OCI-LY7 (cell line): ENCODE data around the gene INSIG2. TPM values are rescaled to one million over a fixed set of nuclear protein-coding genes. Genes with fewer than 3 reads are reported as not detected.

ENCODE experiments used
- BruUV-seq: library from RNA; stranded (reverse); fragments of 400-500 nt; replicated peaks from 2 replicates; lab custom pipeline; 2021; lab: Mats Ljungman, UMichigan
- CTCF ChIA-PET: fragments of 300-600 bp; sonication (Branson Sonifier 250); formaldehyde crosslinking; loops from one replicate; lab custom pipeline; 2022; ENCODE audit warnings: antibody characterized with exemption; ENCODE audit not compliant: unreplicated experiment; lab: Charles Lee
- POLR2A ChIA-PET: fragments of 300-600 bp; sonication (Branson Sonifier 250); formaldehyde crosslinking; loops from one replicate; lab custom pipeline; 2022; ENCODE audit warnings: antibody characterized with exemption; lab: Charles Lee
- DNase-seq: peaks from one replicate; pipeline ENCODE4 v3.0.0-alpha.2; 2015; ENCODE audit warnings: low spot score
- H2AFZ ChIP-seq: fragments of 200-600 bp; sonication (generic), shearing (Covaris generic); 2 replicates; pipeline ENCODE4 v1.6.1; 2014; ENCODE audit warnings: mild to moderate bottlenecking, antibody characterized with exemption, low read length, moderate library complexity
- H3K27ac ChIP-seq: fragments of 200-600 bp; sonication (generic); 2 replicates; pipeline ENCODE4 v1.5.1; 2014; ENCODE audit warnings: mixed run types, low read depth, mild to moderate bottlenecking, moderate library complexity, low read length, inconsistent platforms; ENCODE audit not compliant: poor library complexity, severe bottlenecking
- H3K36me3 ChIP-seq: fragments of 200-600 bp; sonication (generic); 2 replicates; pipeline ENCODE4 v1.6.1; 2014; ENCODE audit warnings: mild to moderate bottlenecking, antibody characterized with exemption, low read length, moderate library complexity, mixed read lengths; ENCODE audit not compliant: insufficient read depth
- H3K4me1 ChIP-seq: fragments of 200-600 bp; sonication (generic); 2 replicates; pipeline ENCODE4 v1.5.1; 2014; ENCODE audit warnings: mild to moderate bottlenecking, low read length; ENCODE audit not compliant: insufficient read depth, poor library complexity, severe bottlenecking
- H3K4me2 ChIP-seq: fragments of 200-600 bp; sonication (generic); 2 replicates; pipeline ENCODE4 v1.6.1; 2014; ENCODE audit warnings: mild to moderate bottlenecking, low read length
- H3K4me3 ChIP-seq: fragments of 200-600 bp; sonication (generic); 2 replicates; pipeline ENCODE4 v1.5.1; 2014; ENCODE audit warnings: mild to moderate bottlenecking, low read depth, low read length; ENCODE audit not compliant: poor library complexity, severe bottlenecking
- H3K79me2 ChIP-seq: fragments of 200-600 bp; sonication (generic); 2 replicates; pipeline ENCODE4 v1.6.1; 2016; ENCODE audit warnings: low read depth, mild to moderate bottlenecking, low read length, moderate library complexity, mixed read lengths; ENCODE audit not compliant: insufficient read depth
- H3K9me2 ChIP-seq: fragments of 200-600 bp; sonication (generic); 2 replicates; pipeline ENCODE4 v1.6.1; 2016; ENCODE audit warnings: mild to moderate bottlenecking, low read length, mixed read lengths; ENCODE audit not compliant: insufficient read depth
- H3K9me3 ChIP-seq: fragments of 200-600 bp; sonication (generic); 2 replicates; pipeline ENCODE4 v1.6.1; 2014; ENCODE audit warnings: mild to moderate bottlenecking, mixed run types, low read length, mixed read lengths
- H4K20me1 ChIP-seq: fragments of 200-600 bp; sonication (generic); 2 replicates; pipeline ENCODE4 v1.6.1; 2014; ENCODE audit warnings: mild to moderate bottlenecking, antibody characterized with exemption, low read length, moderate library complexity, mixed read lengths; ENCODE audit not compliant: insufficient read depth
- CTCF ChIP-seq: fragments of 200-600 bp; sonication (generic); conservative IDR thresholded peaks from 2 replicates; pipeline ENCODE4 v1.5.1; 2014; ENCODE audit warnings: mild to moderate bottlenecking, antibody characterized with exemption, low read length, moderate library complexity, mixed read lengths
- EZH2phosphoT487 ChIP-seq: fragments of 200-600 bp; sonication (generic); IDR thresholded peaks from 2 replicates; pipeline ENCODE4 v1.6.1; 2018; ENCODE audit warnings: low read depth, borderline replicate concordance, mild to moderate bottlenecking, mixed run types, antibody characterized with exemption, low read length, moderate library complexity, mixed read lengths
- intact Hi-C: fragments of 100-400 bp; cut with micrococcal nuclease; formaldehyde crosslinking; loops from one replicate; pipeline ENCODE4 v1.10.0; 2022; ENCODE audit not compliant: unreplicated experiment
- total RNA-seq, 2 experiments: library from RNA; depleted of rRNA in 1 of 2; stranded (reverse); fragments of >200 nt in 1 of 2; shearing (Covaris generic) in 1 of 2; gene quantifications; 2 replicates each; pipeline ENCODE4 v1.2.3, GENCODE V29; 2014 to 2022

INSIG2 gene
- total RNA-seq, 2 experiments from 2014 or later = 5.9 to 21.2 TPM

- Histone ChIP-seq H3K27ac (no peak overlapping the region), H2AFZ (no peak overlapping the region), H3K4me3 (no peak overlapping the region), H3K79me2 (no peaks in the 10 kb centered on the region), H3K4me1 (peaks cover 15% of the 10 kb centered on the region), H3K9me3 (no peaks in the 10 kb centered on the region), H3K4me2 (no peak overlapping the region), H3K9me2 (no peaks in the 10 kb centered on the region), H4K20me1 (no peaks in the 10 kb centered on the region), H3K36me3 (no peaks in the 10 kb centered on the region)
- CTCF ChIA-PET = no interaction called here
- no TSS peak for BruUV-seq
- TF ChIP-seq CTCF = no peak
- no peak for TF ChIP-seq EZH2phosphoT487
- POLR2A ChIA-PET = interaction anchor here (0.7 to 1.8 kb wide), 3 partner anchors 18 to 29 kb away, joined by 3 to 5 read pairs (median 4); partner anchors contain the start of gene INSIG2
- intact Hi-C loops = no loop called here
- DNase-seq = no peak
Observed at GRCh38 chr2:118065015-118065706, 23.1 kb upstream of the INSIG2 start.

GRCh38 chr2:118065921-118066511, 22.3 kb upstream of the INSIG2 start:
- no peaks in the 10 kb centered on the region for H3K79me2 ChIP-seq
- H2AFZ ChIP-seq = no peak overlapping the region
- H3K4me3 ChIP-seq = no peak overlapping the region
- no peaks in the 10 kb centered on the region for H3K36me3 ChIP-seq
- H3K4me1 ChIP-seq = peaks cover 6% of the 10 kb centered on the region
- ChIA-PET CTCF (no interaction called here), POLR2A (interaction anchor here (1.2 to 4.1 kb wide), 3 partner anchors 17 to 22 kb away, joined by 5 to 18 read pairs (median 5); partner anchors contain the start of gene INSIG2)
- intact Hi-C loops = no loop called here
- H3K27ac ChIP-seq = no peak overlapping the region
- no peaks in the 10 kb centered on the region for H3K9me2 ChIP-seq
- no TSS peak for BruUV-seq
- no peak for TF ChIP-seq CTCF
- TF ChIP-seq EZH2phosphoT487 = no peak
- no peak for DNase-seq
- no peak overlapping the region for H3K4me2 ChIP-seq
- no peaks in the 10 kb centered on the region for H4K20me1 ChIP-seq
- H3K9me3 ChIP-seq = no peaks in the 10 kb centered on the region
